PC-9 (cell line): ENCODE data around the gene ADARB2. TPM values are rescaled to one million over a fixed set of nuclear protein-coding genes. Genes with fewer than 3 reads are reported as not detected.

Experiments
- BruUV-seq: library from RNA; stranded (reverse); fragments of 400-500 nt; replicated peaks from 2 replicates; lab custom pipeline; 2021; lab: Mats Ljungman, UMichigan
- CTCF ChIA-PET: fragments of 300-600 bp; sonication (Branson Sonifier 250); formaldehyde crosslinking; loops from one replicate; lab custom pipeline; 2022; ENCODE audit warnings: antibody characterized with exemption; lab: Charles Lee
- POLR2A ChIA-PET: fragments of 300-600 bp; sonication (Branson Sonifier 250); formaldehyde crosslinking; loops from one replicate; lab custom pipeline; 2022; ENCODE audit warnings: antibody characterized with exemption; ENCODE audit not compliant: unreplicated experiment; lab: Charles Lee
- DNase-seq, 2 experiments: peaks; one replicate each; pipeline versions ENCODE4 v3.0.0 to v3.0.0-alpha.2; 2015 to 2022; ENCODE audit warnings: mixed read lengths in 1 of 2
- H2AFZ ChIP-seq: fragments of 200-600 bp; sonication (generic); 2 replicates; pipeline ENCODE4 v1.8.1; 2017; ENCODE audit warnings: antibody characterized with exemption
- H3F3A ChIP-seq: fragments of 200-600 bp; sonication (generic); 2 replicates; pipeline ENCODE4 v1.8.1; 2017; ENCODE audit warnings: antibody characterized with exemption, mild to moderate bottlenecking, low read depth; ENCODE audit not compliant: insufficient read depth
- H3K27ac ChIP-seq: fragments of 200-600 bp; sonication (generic); 2 replicates; pipeline ENCODE4 v1.6.1; 2016; ENCODE audit warnings: mixed run types
- H3K27me3 ChIP-seq: fragments of 200-600 bp; sonication (generic); 2 replicates; pipeline ENCODE4 v1.6.1; 2016; ENCODE audit warnings: low read depth, mixed run types; ENCODE audit not compliant: insufficient read depth
- H3K36me3 ChIP-seq: fragments of 200-600 bp; sonication (generic); 2 replicates; pipeline ENCODE4 v1.6.1; 2016; ENCODE audit warnings: low read depth, mixed run types
- H3K4me1 ChIP-seq: fragments of 200-600 bp; sonication (generic); replicated peaks from 2 replicates; pipeline ENCODE4 v1.6.1; 2016; ENCODE audit warnings: mixed run types; ENCODE audit not compliant: insufficient read depth
- H3K4me2 ChIP-seq: fragments of 200-600 bp; sonication (generic); 2 replicates; pipeline ENCODE4 v1.6.1; 2017; ENCODE audit warnings: mixed run types
- H3K4me3 ChIP-seq: fragments of 200-600 bp; sonication (generic); 2 replicates; pipeline ENCODE4 v1.6.1; 2016; ENCODE audit warnings: mixed run types
- H3K79me2 ChIP-seq: fragments of 200-600 bp; sonication (generic); 2 replicates; pipeline ENCODE4 v1.6.1; 2017; ENCODE audit warnings: low read depth, mixed run types
- H3K9me2 ChIP-seq: fragments of 200-600 bp; sonication (generic); 2 replicates; pipeline ENCODE4 v1.8.1; 2017; ENCODE audit warnings: mild to moderate bottlenecking; ENCODE audit not compliant: insufficient read depth
- H3K9me3 ChIP-seq: fragments of 200-600 bp; sonication (generic); 2 replicates; pipeline ENCODE4 v1.8.1; 2016; ENCODE audit warnings: low read depth; ENCODE audit not compliant: insufficient read depth
- H4K20me1 ChIP-seq: fragments of 200-600 bp; sonication (generic); 2 replicates; pipeline ENCODE4 v1.8.1; 2017; ENCODE audit not compliant: insufficient read depth
- EZH2 ChIP-seq: fragments of 200-600 bp; sonication (generic); IDR thresholded peaks from 2 replicates; pipeline ENCODE4 v1.8.0; 2017; ENCODE audit warnings: antibody characterized with exemption, low read depth
- intact Hi-C: fragments of 100-400 bp; cut with micrococcal nuclease; formaldehyde crosslinking; loops from one replicate; pipeline ENCODE4 v1.10.0; 2022; ENCODE audit not compliant: unreplicated experiment
- total RNA-seq: library from RNA; stranded (reverse); gene quantifications from 2 replicates; pipeline ENCODE4 v1.2.3, GENCODE V29; 2021
- TF ChIP-seq, protein P1 (sequence below): fragments of 200-600 bp; sonication (generic); conservative IDR thresholded peaks from 2 replicates; pipeline ENCODE4 v1.6.1; 2017; ENCODE audit warnings: mixed run types, antibody characterized with exemption, mild to moderate bottlenecking, moderate library complexity

ADARB2 gene
- total RNA-seq, 1 experiment from 2014 or later, result not detected

DNA sequence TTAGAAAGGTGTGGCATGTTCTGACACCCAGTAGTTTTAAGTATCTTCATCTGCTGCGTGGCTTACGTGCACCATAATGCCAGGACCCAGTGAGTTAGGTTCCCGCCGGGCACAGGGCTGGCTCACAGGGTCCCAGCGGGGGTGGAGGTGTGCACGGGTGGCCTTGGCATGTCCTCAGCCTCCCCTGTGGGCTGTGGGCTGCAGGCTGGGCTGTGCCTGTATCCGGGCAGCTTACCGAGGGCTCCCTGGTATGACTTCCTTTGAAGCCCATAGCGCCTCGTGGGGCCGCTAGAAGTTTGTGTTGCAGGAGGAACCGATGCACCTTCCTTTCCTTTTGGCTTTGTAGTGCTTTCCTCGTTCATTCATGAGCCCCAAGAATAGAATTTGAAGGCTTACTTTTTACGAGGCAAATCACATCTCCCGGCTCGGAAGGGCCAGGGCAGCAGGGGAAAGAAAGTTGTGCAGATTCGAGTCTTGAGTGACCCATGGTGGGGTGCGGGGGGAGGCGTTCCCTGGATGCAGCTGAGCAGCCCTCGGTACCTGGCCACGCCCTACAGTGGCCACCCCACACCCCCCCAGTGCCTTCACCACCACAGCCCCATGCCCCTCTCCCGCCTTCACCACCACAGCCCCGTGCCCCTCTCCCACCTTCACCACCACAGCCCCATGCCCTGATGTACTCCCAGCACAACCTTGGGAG lies 568.0 kb downstream of the ADARB2 start:
- Histone ChIP-seq H3K4me3 (no peak overlapping the region), H4K20me1 (no peaks in the 10 kb centered on the region), H3K4me1 (no peaks in the 10 kb centered on the region), H3K9me3 (no peaks in the 10 kb centered on the region), H3K9me2 (no peaks in the 10 kb centered on the region), H3K36me3 (no peaks in the 10 kb centered on the region), H3K27ac (no peak overlapping the region), H3K27me3 (peaks cover 92% of the 10 kb centered on the region), H3K79me2 (no peaks in the 10 kb centered on the region), H2AFZ (no peak overlapping the region), H3F3A (no peaks in the 10 kb centered on the region), H3K4me2 (no peak overlapping the region)
- no TSS peak for BruUV-seq
- ChIA-PET CTCF (no interaction called here), POLR2A (no interaction called here)
- intact Hi-C loops, result no loop called here
- DNase-seq, result no peak
- TF ChIP-seq, protein P1, sequence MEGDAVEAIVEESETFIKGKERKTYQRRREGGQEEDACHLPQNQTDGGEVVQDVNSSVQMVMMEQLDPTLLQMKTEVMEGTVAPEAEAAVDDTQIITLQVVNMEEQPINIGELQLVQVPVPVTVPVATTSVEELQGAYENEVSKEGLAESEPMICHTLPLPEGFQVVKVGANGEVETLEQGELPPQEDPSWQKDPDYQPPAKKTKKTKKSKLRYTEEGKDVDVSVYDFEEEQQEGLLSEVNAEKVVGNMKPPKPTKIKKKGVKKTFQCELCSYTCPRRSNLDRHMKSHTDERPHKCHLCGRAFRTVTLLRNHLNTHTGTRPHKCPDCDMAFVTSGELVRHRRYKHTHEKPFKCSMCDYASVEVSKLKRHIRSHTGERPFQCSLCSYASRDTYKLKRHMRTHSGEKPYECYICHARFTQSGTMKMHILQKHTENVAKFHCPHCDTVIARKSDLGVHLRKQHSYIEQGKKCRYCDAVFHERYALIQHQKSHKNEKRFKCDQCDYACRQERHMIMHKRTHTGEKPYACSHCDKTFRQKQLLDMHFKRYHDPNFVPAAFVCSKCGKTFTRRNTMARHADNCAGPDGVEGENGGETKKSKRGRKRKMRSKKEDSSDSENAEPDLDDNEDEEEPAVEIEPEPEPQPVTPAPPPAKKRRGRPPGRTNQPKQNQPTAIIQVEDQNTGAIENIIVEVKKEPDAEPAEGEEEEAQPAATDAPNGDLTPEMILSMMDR, result no peak
- no peak for TF ChIP-seq EZH2

DNA sequence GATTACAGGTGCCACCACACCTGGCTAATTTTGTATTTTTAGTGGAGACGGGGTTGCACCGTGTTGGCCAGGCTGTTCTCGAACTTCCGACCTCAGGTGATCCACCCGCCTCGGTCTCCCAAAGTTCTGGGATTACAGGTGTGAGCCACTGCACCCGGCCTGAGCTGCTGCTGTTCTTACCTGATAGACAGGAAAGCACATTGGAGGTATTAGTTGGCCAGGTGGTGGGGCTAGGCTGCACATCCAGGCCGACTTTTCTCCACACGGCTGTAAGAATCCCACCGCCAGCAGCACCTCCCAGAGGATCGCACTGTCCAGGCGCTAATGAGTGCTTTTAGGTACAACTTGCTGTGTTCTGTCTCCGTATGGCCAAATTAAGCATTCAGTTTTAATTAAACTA lies 568.6 kb downstream of the ADARB2 start:
- H3K36me3 ChIP-seq, result no peaks in the 10 kb centered on the region
- H3K9me2 ChIP-seq, result no peaks in the 10 kb centered on the region
- H3K27me3 ChIP-seq, result peaks cover 86% of the 10 kb centered on the region
- no peak overlapping the region for H3K4me3 ChIP-seq
- no peak overlapping the region for H3K4me2 ChIP-seq
- POLR2A ChIA-PET, result no interaction called here
- no TSS peak for BruUV-seq
- intact Hi-C loops, result no loop called here
- DNase-seq, result no peak
- no peaks in the 10 kb centered on the region for H4K20me1 ChIP-seq
- H3F3A ChIP-seq, result no peaks in the 10 kb centered on the region
- H3K4me1 ChIP-seq, result no peaks in the 10 kb centered on the region
- H3K27ac ChIP-seq, result no peak overlapping the region
- CTCF ChIA-PET, result no interaction called here
- no peaks in the 10 kb centered on the region for H3K9me3 ChIP-seq
- no peak overlapping the region for H2AFZ ChIP-seq
- TF ChIP-seq, protein P1, result no peak
- no peak for TF ChIP-seq EZH2
- H3K79me2 ChIP-seq, result no peaks in the 10 kb centered on the region

DNA sequence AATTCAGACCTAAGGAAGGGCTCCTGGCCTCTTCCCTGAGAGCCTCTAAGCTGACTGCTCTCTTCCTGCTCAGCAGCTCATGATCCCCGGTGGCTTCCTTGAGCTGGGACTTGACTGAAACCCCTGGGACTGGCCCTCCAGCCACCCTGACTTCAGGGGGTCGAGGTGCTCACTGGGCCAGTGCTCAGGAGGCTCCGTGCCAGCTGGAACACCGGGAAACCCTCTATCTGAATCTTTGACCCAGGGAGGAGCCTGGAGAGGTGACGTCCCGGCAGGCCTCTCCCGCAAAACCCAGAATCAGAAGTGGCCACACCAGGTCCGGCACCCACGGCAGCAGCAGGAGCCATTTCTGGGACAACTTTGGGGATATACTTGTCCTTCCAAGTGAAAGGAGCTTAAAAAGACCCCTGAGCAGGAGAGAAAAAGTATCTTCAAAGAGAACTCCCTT lies 570.5 kb downstream of the ADARB2 start:
- Histone ChIP-seq H3K9me2 (no peaks in the 10 kb centered on the region), H3K27ac (no peak overlapping the region), H3K4me1 (no peaks in the 10 kb centered on the region), H3K4me3 (no peak overlapping the region), H3F3A (no peaks in the 10 kb centered on the region), H2AFZ (no peak overlapping the region), H3K4me2 (no peak overlapping the region), H4K20me1 (no peaks in the 10 kb centered on the region), H3K79me2 (no peaks in the 10 kb centered on the region), H3K36me3 (no peaks in the 10 kb centered on the region), H3K27me3 (peaks cover 79% of the 10 kb centered on the region), H3K9me3 (no peaks in the 10 kb centered on the region)
- no peak for DNase-seq
- TF ChIP-seq, protein P1, result no peak
- no peak for TF ChIP-seq EZH2
- intact Hi-C loops, result no loop called here
- POLR2A ChIA-PET, result no interaction called here
- CTCF ChIA-PET, result no interaction called here
- BruUV-seq, result no TSS peak
